ENCODE measurements around the gene EXOSC5.

- TF ChIP-seq FOXP4 (CRISPR knock-in tag; IDR thresholded peaks at IDR 0.05) (no peak), KDM5B (CRISPR knock-in tag; IDR thresholded peaks at IDR 0.05; ENCODE audit: borderline replicate concordance) (no peak), TRIM24 (CRISPR knock-in tag; IDR thresholded peaks at IDR 0.05) (no peak), RNF219 (CRISPR knock-in tag; IDR thresholded peaks at IDR 0.05) (no peak), ATF1 (CRISPR knock-in tag; IDR thresholded peaks at IDR 0.05) (no peak), SIX4 (CRISPR knock-in tag; IDR thresholded peaks at IDR 0.05) (no peak), CHD2 (IDR thresholded peaks at IDR 0.05; ENCODE audit: low read depth, low read length) (no peak), REST (IDR thresholded peaks at IDR 0.05; ENCODE audit: borderline replicate concordance in 1 of 2, low read depth in 1 of 2, low read length in 2 of 2) (no peak)
Measured at GRCh38 chr19:41405776-41406175, 8.6 kb upstream of the EXOSC5 start.
